MCF 10A (cell line): Measurements from ENCODE around the gene NAA25. TPM values are rescaled to one million over a fixed set of nuclear protein-coding genes. Genes with fewer than 3 reads are reported as not detected.
A peak's percentile ranks its signal among the peaks of the same experiment; 100 is the strongest.

Experiments used
- BruUV-seq: library from RNA; stranded (reverse); fragments of 400-500 nt; replicated peaks from 2 replicates; lab custom pipeline; 2021; lab: Mats Ljungman, UMichigan
- CTCF ChIA-PET: fragments of 300-600 bp; sonication (Branson Sonifier 250); formaldehyde crosslinking; extraction: SDS; loops from one replicate; lab custom pipeline; 2021; ENCODE audit warnings: antibody characterized with exemption, inconsistent platforms; lab: Yijun Ruan, JAX
- POLR2A ChIA-PET: fragments of 300-600, 350-650 bp; sonication (Branson Sonifier 250); formaldehyde crosslinking; extraction: SDS; loops from one replicate; lab custom pipeline; 2020; ENCODE audit warnings: antibody characterized with exemption, inconsistent platforms; lab: Yijun Ruan, JAX
- DNase-seq: peaks from one replicate; pipeline ENCODE4 v3.0.0-alpha.2; 2018; ENCODE audit not compliant: unreplicated experiment
- H3K27ac Mint-ChIP-seq: one replicate; pipeline ENCODE4 v1.8.0; 2022; ENCODE audit warnings: mild to moderate bottlenecking, low read depth, mixed read lengths; ENCODE audit not compliant: unreplicated experiment
- H3K27me3 Mint-ChIP-seq: one replicate; pipeline ENCODE4 v1.8.0; 2022; ENCODE audit warnings: mixed read lengths; ENCODE audit not compliant: insufficient read depth, unreplicated experiment
- H3K36me3 Mint-ChIP-seq: one replicate; pipeline ENCODE4 v1.8.0; 2022; ENCODE audit warnings: mild to moderate bottlenecking, moderate library complexity, mixed read lengths; ENCODE audit not compliant: insufficient read depth, unreplicated experiment
- H3K4me1 Mint-ChIP-seq: one replicate; pipeline ENCODE4 v1.8.0; 2022; ENCODE audit warnings: mixed read lengths; ENCODE audit not compliant: insufficient read depth, unreplicated experiment
- H3K4me3 Mint-ChIP-seq: one replicate; pipeline ENCODE4 v1.8.0; 2022; ENCODE audit warnings: mild to moderate bottlenecking, moderate library complexity, mixed read lengths; ENCODE audit not compliant: unreplicated experiment
- H3K9me3 Mint-ChIP-seq: one replicate; pipeline ENCODE4 v1.8.0; 2022; ENCODE audit warnings: mixed read lengths; ENCODE audit not compliant: unreplicated experiment
- CTCF ChIP-seq: fragments of 200-600 bp; IDR thresholded peaks from one replicate; pipeline ENCODE4 v1.8.0; 2022; ENCODE audit warnings: antibody characterized with exemption, mild to moderate bottlenecking; ENCODE audit not compliant: unreplicated experiment
- intact Hi-C: fragments of 100-400 bp; cut with micrococcal nuclease; formaldehyde crosslinking; loops from 2 replicates; pipeline ENCODE4 v1.14.1; 2022
- total RNA-seq: library from RNA; stranded (reverse); gene quantifications from 2 replicates; pipeline ENCODE4 v1.2.3, GENCODE V29; 2022

Gene NAA25
- total RNA-seq, 1 experiment from 2014 or later: 39.2 TPM

- H3K27me3 Mint-ChIP-seq: no peaks in the 10 kb centered on the region
Observed at GRCh38 chr12:112140728-112141127, 32.1 kb upstream of the NAA25 start.

GRCh38 chr12:112134731-112135130, 26.1 kb upstream of the NAA25 start:
- Mint-ChIP-seq H3K36me3 (peaks cover 64% of the 10 kb centered on the region), H3K4me1 (no peaks in the 10 kb centered on the region), H3K27ac (no peak overlapping the region), H3K9me3 (no peaks in the 10 kb centered on the region), H3K4me3 (no peak overlapping the region), H3K27me3 (no peaks in the 10 kb centered on the region)
- TF ChIP-seq CTCF: no peak
- intact Hi-C loops: no loop called here
- no TSS peak for BruUV-seq
- ChIA-PET POLR2A (no interaction called here), CTCF (no interaction called here)
- no peak for DNase-seq

More at GRCh38 chr12:112140728-112141127, 32.1 kb upstream of the NAA25 start:
- Mint-ChIP-seq H3K9me3 (no peaks in the 10 kb centered on the region), H3K4me1 (no peaks in the 10 kb centered on the region), H3K27ac (no peak overlapping the region), H3K36me3 (peaks cover 92% of the 10 kb centered on the region), H3K4me3 (no peak overlapping the region)
- no peak for TF ChIP-seq CTCF
- DNase-seq: no peak
- ChIA-PET CTCF (interaction anchor here (0.6 to 0.7 kb wide), 2 partner anchors 28 to 205 kb away, joined by 3 to 4 read pairs; no protein-coding TSS in a partner anchor), POLR2A (no interaction called here)
- intact Hi-C loops: no loop called here
- no TSS peak for BruUV-seq

- TF ChIP-seq CTCF: no peak
- ChIA-PET CTCF (interaction anchor here (0.6 to 0.9 kb wide), 3 partner anchors 12 to 499 kb away, joined by 3 to 6 read pairs (median 5); no protein-coding TSS in a partner anchor), POLR2A (interaction anchor here (3.4 to 15.7 kb wide), 2 partner anchors 11 to 22 kb away, joined by 21 to 530 read pairs; partner anchors contain the start of gene NAA25)
- no peak for DNase-seq
- no TSS peak for BruUV-seq
- H3K27ac Mint-ChIP-seq: no peak overlapping the region
- intact Hi-C loops: no loop called here
- no peak overlapping the region for H3K4me3 Mint-ChIP-seq
- peaks cover 56% of the 10 kb centered on the region for H3K36me3 Mint-ChIP-seq
- H3K4me1 Mint-ChIP-seq: no peaks in the 10 kb centered on the region
- no peaks in the 10 kb centered on the region for H3K9me3 Mint-ChIP-seq
- H3K27me3 Mint-ChIP-seq: no peaks in the 10 kb centered on the region
Observed at GRCh38 chr12:112133418-112133817, 24.8 kb upstream of the NAA25 start.

- Mint-ChIP-seq H3K4me1 (peaks cover 6% of the 10 kb centered on the region), H3K9me3 (no peaks in the 10 kb centered on the region), H3K4me3 (no peak overlapping the region), H3K27me3 (no peaks in the 10 kb centered on the region), H3K27ac (peak overlapping the region; percentile 63), H3K36me3 (peaks cover 42% of the 10 kb centered on the region)
- intact Hi-C loops: no loop called here
- POLR2A ChIA-PET: interaction anchor here (0.6 to 15.7 kb wide), 4 partner anchors 9 to 118 kb away, joined by 3 to 530 read pairs (median 12); partner anchors contain the start of genes ERP29 and NAA25
- CTCF ChIA-PET: interaction anchor here (1.3 to 2.0 kb wide), 3 partner anchors 19 to 255 kb away, joined by 3 to 8 read pairs (median 4); no protein-coding TSS in a partner anchor
- DNase-seq: no peak
- no peak for TF ChIP-seq CTCF
- TSS peak; percentile 2 for BruUV-seq
Observed at GRCh38 chr12:112131686-112132085, 23.1 kb upstream of the NAA25 start.
